KOPT-K1 (cell line): ENCODE data around the gene ABCC4.
"Not testable (repeated sequence)": the region's sequence is repeated elsewhere in the genome, so short reads cannot be mapped to it uniquely, and the experiment has no call there.

Source experiments
- H3K27ac ChIP-seq: fragments of 200-600 bp; sonication (generic); 2 replicates; pipeline ENCODE4 v1.5.1; 2016; ENCODE audit warnings: antibody characterized with exemption, mild to moderate bottlenecking, low read depth, low read length; ENCODE audit not compliant: poor library complexity, severe bottlenecking
- H3K36me3 ChIP-seq: fragments of 200-600 bp; sonication (generic); 2 replicates; pipeline ENCODE4 v1.5.1; 2017; ENCODE audit warnings: antibody characterized with exemption, mild to moderate bottlenecking, low read length, moderate library complexity; ENCODE audit not compliant: insufficient read depth
- H3K9me3 ChIP-seq: fragments of 200-600 bp; sonication (generic); 2 replicates; pipeline ENCODE4 v1.5.1; 2017; ENCODE audit warnings: antibody characterized with exemption, low read length, mild to moderate bottlenecking; ENCODE audit not compliant: insufficient read depth, poor library complexity, severe bottlenecking

ABCC4 gene

DNA sequence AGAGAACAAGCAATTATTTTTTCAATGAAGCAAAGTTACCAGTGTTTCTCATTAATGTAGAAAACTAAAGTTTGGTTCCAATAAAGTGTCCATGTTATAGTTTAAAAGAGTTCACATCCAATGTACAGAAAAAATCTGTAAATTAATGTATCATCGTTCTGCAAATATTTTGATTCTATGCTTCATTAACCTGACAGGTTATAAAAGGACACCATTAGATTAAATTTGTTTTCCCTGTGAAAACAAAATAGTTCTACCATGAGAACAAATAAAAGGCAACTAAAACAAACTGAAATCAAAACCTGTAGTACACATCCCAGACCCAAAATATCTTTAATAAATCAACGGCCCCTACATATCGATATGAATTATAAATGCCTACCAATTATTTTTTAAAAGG lies 85.1 kb downstream of the ABCC4 start:
- Histone ChIP-seq H3K36me3 (no peaks in the 10 kb centered on the region), H3K9me3 (no peaks in the 10 kb centered on the region), H3K27ac (no peak overlapping the region)

DNA sequence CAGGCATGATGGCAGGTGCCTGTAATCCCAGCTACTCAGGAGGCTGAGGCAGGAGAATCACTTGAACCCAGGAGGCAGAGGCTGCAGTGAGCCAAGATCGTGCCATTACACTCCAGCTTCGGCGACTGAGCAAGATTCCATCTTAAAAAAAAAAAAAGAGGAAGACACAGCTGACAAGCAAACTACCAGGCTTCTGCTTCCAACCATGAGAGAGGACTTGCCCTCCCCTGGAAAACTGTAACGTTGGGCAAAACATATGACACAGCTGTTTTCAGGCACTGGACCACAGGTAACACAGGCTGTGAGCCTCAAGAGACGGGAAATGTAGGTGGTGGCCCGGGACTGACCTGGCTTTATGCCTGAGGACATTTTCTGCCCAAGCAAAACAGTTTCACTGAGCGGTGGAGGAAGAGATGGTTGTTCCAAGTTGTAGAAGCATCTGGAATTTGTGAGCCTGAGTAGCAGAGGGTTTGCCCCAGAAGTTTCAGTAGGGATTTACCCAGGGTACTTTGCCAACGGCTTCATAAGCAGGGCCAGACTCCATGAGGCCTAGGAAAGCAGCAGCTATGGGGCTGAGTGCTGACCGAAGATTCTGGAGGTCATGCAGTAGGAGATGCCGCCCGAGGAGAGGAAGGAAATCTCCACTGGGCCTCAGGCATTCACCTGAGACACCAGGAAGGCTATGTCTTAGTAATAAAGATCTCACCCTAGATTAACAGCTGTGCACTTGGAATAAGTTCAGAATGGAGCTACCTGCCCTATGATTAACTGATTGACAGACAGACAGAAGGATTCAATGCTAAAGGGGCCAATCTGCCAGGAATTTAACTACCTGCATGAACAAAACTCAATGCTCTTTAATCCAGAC lies 88.0 kb downstream of the ABCC4 start:
- H3K36me3 ChIP-seq, result peaks cover 10% of the 10 kb centered on the region; the same call in 1 of the 2 replicates
- H3K9me3 ChIP-seq, result no peaks in the 10 kb centered on the region
- H3K27ac ChIP-seq, result no peak overlapping the region

DNA sequence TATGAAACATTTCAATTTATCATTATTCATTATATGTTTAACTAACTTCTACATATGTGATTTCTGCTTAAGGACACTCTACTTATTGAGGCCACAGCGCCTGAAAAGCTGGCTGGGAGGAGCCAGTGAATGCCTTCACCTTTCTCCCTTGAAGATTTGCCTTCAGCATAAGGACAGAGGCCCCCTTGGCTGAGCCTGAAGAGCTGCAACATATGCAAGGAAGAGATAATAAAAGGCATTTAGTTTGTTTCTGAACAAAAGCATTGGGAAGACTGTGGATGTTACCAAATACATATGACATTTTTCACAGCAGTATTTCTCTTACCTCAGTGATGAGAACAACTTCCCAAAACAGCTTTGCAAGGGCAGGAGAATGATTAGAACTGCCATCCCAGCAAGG lies 92.1 kb downstream of the ABCC4 start:
- no peak overlapping the region for H3K27ac ChIP-seq
- H3K9me3 ChIP-seq, result no peaks in the 10 kb centered on the region

DNA sequence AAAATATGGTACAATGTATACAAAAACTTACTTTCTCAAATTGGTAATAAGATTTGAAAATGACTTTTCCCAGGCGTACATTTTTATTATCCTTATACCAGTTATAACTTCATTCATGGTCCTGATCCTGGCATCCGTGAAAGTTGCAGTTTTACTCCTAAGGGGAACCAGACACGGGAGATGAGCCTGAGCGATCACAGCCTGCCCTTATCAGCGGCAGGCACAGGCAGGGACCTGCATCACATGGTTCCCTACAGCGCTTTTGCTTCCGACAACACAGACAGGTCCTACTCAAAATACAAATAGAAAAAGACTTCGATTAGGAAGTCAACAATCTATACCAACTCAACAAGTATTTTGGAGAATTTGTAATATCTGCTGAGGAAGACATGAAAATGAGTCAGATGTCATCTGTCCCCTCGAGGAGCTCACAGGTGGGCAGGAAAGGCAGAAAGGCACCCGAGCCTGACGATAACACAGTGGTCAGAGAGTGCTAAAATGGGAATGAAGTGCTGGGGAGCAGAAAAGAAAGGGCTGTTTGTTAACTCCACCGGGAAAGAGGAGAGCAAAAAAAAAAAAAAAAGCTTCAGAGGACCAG lies 93.4 kb downstream of the ABCC4 start:
- Histone ChIP-seq H3K36me3 (peaks cover 41% of the 10 kb centered on the region), H3K27ac (no peak overlapping the region)

More for the DNA sequence above, 92.1 kb downstream of the ABCC4 start:
- H3K36me3 ChIP-seq, result peaks cover 31% of the 10 kb centered on the region

DNA sequence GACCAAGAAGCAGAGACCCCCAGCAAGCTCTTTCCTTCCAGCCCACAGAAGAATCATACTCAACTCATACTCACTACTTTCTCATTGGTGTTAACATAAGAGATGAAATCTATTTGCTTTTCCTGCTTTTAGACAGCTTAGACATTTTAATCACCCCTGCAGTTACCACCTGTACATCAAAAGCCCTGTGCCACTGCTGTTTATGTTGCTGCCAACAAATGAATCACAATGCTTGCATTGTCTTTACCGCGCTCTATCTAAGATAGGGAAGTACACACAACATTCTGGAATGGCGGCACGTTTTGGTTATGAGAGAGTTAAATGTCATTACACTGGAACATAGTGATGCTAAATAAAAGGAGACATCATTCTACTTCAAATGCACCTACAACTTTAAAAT lies 95.1 kb downstream of the ABCC4 start:
- Histone ChIP-seq H3K36me3 (peaks cover 42% of the 10 kb centered on the region), H3K27ac (no peak overlapping the region), H3K9me3 (no peaks in the 10 kb centered on the region)

More for the DNA sequence above, 93.4 kb downstream of the ABCC4 start:
- H3K9me3 ChIP-seq, result no peaks in the 10 kb centered on the region

DNA sequence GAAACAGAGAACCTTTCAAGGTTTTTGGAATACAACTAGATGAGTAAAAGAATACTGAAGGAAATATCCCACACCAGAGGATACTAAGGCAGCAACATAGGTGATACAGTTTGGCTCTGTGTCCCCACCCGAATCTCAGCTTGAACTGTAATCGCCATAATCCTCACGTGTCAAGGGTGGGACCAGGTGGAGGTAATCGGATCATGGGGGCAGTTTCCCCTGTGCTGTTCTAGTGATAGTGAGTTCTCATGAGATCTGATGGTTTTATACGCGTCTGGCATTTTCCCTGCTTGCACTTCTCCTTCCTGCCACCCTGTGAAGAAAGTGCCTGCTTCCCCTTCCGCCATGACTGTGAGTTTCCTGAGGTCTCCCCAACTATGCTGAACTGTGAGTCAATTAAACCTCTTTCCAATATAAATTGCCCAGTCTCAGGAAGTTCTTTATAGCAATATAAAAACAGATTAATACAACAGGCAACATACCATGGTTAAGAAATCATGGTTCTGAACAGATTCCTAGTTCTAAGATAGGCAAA lies 97.0 kb downstream of the ABCC4 start:
- peaks cover 45% of the 10 kb centered on the region for H3K36me3 ChIP-seq
- no peak overlapping the region for H3K27ac ChIP-seq
- H3K9me3 ChIP-seq, result no peaks in the 10 kb centered on the region

DNA sequence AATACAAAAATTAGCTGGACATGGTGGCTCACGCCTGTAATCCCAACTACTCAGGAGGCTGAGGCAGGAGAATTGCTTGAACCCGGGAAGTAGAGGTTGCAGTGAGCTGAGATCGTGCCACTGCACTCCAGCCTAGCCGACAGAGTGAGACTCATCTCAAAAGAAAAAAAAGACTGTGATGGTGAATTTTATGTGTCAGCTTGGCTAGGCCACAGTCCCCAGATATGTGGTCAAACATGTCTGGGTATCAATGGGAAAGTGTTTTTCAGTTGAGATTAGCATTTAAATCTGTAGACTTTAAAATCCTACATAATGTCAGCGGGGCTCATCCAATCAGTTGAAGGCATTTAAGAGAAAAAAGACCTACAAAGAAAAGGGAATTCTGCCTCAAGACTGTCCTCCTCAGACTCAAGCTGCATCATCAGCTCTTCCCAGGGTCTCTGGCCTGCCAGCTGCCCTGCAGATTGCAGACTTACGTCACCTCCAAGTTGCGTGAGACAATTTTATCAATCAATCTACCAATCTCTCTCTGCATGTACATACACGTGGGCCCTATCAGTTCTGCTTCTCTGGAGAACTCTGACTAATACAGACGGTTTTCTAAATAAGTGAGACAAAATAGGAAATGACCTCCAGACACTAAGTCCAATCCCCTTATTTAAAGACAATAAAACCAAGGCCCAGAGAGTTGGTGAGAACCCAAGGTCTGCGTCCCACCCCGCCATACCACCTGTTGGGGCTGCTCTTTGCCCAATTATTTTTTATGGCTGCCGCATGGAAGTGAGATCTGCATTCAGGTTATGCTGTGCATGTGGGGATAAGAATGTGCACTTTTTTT lies 99.2 kb downstream of the ABCC4 start:
- H3K9me3 ChIP-seq, result no peaks in the 10 kb centered on the region
- peaks cover 32% of the 10 kb centered on the region for H3K36me3 ChIP-seq
- no peak overlapping the region for H3K27ac ChIP-seq

DNA sequence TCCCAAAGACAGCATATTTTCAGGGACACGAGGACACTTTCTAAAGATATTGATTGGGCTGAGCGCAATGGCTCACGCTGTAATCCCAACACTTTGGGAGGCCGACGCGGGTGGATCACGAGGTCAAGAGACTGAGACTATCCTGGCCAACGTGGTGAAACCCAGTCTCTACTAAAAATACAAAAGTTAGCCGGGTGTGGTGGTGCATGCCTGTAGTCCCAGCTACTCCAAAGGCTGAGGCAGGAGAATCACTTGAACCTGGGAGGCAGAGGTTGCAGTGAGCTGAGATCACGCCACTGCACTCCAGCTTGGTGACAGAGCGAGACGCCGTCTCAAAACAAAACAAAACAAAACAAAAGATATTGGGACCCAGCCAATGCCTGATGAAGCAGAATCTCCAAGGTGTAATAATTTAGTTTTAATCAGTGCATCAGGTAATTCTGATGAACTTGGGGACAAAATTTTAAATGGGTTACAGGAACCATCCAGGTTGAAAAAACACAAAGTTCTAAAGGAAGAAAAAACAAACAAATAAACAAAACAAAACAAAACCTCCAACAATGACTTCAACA lies 100.8 kb downstream of the ABCC4 start:
- not testable (repeated sequence) for H3K27ac ChIP-seq

DNA sequence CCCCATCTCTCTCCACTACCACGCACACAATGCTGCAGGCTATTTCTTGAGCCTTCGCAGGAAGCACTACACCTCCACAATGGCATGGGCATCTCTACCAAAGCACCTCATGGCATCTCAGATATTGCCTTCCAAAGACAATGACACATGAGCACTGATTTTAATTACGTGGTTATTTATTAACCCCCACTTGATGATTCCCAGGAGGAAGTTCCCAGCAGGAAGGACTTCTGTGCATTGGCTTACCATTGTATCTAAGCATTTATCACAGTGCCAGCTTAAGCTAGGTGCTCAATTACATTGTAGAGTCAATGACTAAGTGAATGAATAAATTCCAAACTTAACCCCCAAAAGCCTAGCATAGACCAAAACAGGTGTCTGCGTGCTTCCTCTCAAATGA lies 101.4 kb downstream of the ABCC4 start:
- no peaks in the 10 kb centered on the region for H3K9me3 ChIP-seq
- H3K27ac ChIP-seq, result no peak overlapping the region
- peaks cover 16% of the 10 kb centered on the region for H3K36me3 ChIP-seq

More for the DNA sequence above, 100.8 kb downstream of the ABCC4 start:
- peaks cover 19% of the 10 kb centered on the region for H3K36me3 ChIP-seq
- H3K9me3 ChIP-seq, result not testable (repeated sequence)

DNA sequence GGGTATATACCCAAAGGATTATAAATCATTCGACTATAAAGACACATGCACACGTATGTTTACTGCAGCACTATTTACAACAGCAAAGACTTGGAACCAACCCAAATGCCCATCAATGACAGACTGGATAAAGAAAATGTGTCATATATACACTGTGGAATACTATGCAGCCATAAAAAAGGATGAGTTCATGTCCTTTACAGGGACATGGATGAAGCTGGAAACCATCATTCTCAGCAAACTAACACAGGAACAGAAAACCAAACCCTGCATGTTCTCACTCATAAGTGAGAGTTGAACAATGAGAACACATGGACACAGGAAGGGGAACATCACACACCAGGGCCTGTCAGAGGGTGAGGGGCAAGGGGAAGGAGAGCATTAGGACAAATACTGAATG lies 102.6 kb downstream of the ABCC4 start:
- not testable (repeated sequence) for H3K9me3 ChIP-seq
- peaks cover 18% of the 10 kb centered on the region for H3K36me3 ChIP-seq

DNA sequence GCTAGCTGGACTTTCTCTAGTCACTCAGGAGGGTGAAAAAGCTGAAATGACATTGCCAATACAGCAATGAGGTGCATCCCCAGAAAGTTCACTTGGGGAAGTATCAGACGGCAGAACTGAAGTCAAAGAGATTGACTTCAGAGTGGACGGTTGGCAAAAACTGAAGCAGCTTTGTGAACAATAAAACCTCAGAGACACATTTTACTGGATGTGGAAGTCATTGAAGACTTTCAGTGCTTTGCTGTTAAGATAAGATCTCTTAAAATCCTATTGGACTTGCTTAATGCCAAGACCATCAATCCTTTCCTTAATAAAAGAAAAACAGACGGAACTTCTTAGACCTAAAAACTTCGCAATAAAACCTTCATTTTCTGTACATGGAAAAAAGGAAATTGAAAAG lies 103.7 kb downstream of the ABCC4 start:
- Histone ChIP-seq H3K27ac (no peak overlapping the region), H3K36me3 (peaks cover 11% of the 10 kb centered on the region), H3K9me3 (no peaks in the 10 kb centered on the region)

More for the DNA sequence above, 102.6 kb downstream of the ABCC4 start:
- H3K27ac ChIP-seq, result not testable (repeated sequence)

DNA sequence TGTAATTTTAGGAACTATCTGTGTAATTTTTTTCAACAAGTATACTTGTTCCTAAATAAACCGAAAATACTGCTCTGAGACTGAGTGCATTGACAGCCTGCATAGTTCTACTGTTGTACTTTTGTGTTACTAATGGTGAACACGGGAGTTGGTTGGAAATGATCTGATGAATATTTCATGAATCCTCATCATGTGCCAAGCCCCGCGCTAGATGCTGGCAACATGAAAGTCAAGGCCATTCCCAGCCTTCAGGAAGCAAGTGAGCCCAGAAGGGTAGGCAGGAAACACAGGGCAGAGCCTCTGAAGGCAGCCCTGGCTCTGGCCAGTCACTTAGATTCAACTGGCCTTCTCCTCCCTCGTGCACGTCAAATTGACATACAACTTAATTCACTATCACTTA lies 106.1 kb downstream of the ABCC4 start:
- Histone ChIP-seq H3K36me3 (peaks cover 6% of the 10 kb centered on the region; the same call in 1 of the 2 replicates), H3K9me3 (no peaks in the 10 kb centered on the region), H3K27ac (no peak overlapping the region)

DNA sequence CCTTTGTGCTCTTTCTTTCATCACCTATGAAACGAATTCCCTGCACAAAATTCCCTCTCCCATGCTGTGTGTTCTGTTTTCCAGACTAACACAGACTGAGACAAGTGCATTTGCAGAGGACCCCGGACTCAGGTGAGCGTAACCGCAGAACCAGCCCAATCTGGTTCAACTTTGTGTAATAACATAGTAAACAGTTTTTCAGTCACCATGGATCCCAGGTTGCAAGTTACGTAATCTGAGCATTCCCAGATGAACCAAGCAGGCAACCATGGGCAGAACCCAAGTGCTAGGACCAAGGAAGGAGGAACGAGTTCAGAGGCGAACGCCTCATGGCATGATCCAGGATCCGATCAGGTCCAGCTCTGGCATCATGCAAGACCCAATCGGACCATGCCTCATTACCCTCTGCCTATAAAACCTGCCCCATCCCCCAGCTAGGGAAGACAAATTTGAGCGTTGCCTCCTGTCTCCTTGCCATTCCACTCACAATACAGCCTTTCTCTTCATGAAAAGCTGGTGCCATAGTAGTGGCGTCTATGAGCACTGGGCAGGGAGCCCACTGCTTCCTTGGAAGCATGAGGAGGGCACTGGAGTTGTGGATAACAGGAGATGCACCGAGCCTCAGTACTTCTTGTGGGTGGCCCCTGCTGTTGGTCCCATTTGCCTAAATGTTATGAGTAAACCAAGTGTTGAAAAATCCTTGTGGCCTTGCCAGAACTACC lies 107.6 kb downstream of the ABCC4 start:
- H3K27ac ChIP-seq, result no peak overlapping the region
- H3K36me3 ChIP-seq, result peaks cover 6% of the 10 kb centered on the region; the same call in 1 of the 2 replicates
- no peaks in the 10 kb centered on the region for H3K9me3 ChIP-seq

DNA sequence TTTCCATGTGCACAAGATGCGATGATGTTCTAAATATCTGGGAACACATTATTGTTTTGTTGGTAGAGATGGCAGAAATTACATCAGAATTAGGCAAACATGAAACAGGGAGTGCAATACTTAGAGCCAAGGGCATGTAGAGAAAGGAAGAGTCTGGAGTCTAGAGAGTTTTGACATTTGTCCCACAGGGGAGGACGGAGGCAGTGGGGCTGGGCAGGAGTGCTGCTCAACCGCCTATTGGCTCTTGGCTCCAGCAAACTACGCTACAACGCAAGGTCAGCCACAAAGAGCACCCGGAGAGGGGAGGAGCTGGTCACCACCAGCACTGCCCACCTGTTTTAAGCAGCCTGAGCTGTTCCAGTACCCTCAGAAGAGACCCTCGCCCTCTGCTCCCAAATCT lies 108.3 kb downstream of the ABCC4 start:
- H3K27ac ChIP-seq, result no peak overlapping the region
- H3K36me3 ChIP-seq, result peaks cover 6% of the 10 kb centered on the region; the same call in 1 of the 2 replicates
- H3K9me3 ChIP-seq, result no peaks in the 10 kb centered on the region
